GM19099 (cell line): ENCODE data around the gene SLC17A5.

Experiments used
- POLR2A ChIP-seq: IDR thresholded peaks from 3 replicates; pipeline ENCODE4 v1.6.1; 2011; ENCODE audit warnings: low read depth; ENCODE audit not compliant: insufficient read length; ENCODE audit errors: extremely low read depth

The SLC17A5 gene

DNA sequence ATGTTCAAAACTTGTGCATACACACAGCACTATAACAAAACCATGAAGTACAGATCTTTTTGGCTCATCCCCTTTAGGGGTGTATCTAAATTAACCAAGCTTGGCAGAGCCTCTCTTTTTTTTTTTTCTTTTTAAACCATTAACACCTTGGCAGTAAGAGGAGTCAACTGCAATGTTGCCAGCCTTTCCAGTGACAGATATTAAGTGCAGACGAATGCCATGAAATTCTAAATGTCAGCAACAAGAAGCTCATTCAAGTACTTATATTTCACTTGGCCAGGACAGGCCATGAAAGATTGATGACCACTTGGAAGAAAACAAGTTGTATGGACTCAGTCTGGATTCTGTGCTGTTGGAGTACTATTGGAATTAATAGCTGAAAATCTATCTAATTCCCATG, 49.8 kb downstream of the SLC17A5 start:
- no peak for TF ChIP-seq POLR2A

DNA sequence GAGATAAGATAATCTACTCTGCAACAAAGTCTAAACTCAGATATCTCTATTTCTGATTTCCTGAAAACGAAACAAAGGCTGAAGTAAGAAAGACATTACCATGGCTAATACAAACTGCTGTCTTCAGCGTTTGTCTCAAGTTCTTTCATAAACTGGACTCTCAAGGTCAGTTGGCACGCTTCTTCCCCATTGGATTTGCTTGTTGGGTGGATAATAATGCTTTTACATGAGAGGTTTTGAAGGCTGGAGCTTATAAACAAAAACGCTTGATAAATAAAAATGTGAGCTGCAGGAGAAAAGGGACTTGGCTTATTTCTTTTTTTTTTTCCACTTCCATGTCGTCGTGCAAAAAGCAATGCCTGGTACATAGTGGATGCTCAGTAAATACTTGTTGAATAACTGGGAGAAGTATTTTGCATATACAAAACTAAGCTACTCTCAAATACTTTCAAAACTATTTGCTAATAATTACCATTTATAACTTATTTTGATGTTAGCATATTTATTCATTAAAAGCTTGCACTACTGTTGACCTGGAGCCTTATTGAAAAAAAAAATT, 67.3 kb downstream of the SLC17A5 start:
- TF ChIP-seq POLR2A, result no peak

DNA sequence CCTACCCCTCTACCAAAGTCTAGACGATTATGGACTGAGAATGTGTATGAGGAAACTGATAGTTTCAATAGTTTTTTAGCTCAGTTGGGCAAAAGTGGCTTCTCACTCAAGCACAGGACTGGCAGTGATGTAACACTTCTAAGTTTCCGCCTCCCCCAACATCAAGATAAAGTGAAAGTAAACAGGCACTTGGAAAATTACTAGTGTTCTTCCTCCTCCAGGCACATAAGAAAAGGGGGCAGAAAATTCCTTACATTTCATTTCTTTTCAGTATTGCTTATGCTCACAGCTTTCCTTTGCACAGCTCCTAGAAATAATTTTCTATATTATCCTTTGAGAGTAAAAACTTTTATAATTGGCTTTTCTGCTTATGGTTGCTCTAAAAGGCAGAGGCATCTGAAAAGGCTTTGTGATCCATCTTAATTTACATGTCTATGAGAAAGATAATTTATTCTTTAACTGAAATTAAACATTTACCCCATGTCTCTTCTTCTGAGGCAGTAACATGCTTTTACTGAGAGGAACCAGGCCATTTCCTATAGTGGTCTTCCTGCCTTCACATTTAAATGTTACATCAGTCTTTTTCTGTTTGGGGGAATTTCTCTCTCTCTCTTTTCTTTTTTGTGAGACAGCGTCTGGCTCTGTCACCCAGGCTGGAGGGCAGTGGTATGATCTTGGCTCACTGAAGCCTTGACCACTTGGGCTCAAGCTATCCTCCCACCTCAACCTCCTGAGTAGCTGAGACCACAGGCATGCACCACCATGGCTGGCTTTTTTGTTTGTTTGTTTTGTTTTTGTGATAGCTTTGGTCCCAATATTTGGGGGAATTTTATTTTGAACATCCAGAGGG, 68.0 kb downstream of the SLC17A5 start:
- peak; percentile 48 for TF ChIP-seq POLR2A

DNA sequence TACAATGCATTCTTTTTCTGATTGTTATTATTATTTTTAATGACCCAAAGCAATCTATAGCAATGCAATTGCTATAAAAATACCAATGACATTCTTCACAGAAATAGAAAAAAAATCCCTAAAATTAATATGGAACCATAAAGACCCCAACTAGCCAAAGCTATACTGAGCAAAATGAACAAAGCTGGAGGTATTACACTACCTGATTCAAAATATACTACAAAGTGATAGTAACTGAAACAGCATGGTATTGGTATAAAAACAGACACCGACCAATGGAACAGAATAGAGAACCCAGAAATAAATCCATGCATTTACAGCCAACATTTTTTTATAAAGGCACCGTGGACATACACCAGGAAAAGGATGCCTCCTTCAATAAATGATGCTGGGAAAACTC, 72.5 kb downstream of the SLC17A5 start:
- TF ChIP-seq POLR2A, result no peak

DNA sequence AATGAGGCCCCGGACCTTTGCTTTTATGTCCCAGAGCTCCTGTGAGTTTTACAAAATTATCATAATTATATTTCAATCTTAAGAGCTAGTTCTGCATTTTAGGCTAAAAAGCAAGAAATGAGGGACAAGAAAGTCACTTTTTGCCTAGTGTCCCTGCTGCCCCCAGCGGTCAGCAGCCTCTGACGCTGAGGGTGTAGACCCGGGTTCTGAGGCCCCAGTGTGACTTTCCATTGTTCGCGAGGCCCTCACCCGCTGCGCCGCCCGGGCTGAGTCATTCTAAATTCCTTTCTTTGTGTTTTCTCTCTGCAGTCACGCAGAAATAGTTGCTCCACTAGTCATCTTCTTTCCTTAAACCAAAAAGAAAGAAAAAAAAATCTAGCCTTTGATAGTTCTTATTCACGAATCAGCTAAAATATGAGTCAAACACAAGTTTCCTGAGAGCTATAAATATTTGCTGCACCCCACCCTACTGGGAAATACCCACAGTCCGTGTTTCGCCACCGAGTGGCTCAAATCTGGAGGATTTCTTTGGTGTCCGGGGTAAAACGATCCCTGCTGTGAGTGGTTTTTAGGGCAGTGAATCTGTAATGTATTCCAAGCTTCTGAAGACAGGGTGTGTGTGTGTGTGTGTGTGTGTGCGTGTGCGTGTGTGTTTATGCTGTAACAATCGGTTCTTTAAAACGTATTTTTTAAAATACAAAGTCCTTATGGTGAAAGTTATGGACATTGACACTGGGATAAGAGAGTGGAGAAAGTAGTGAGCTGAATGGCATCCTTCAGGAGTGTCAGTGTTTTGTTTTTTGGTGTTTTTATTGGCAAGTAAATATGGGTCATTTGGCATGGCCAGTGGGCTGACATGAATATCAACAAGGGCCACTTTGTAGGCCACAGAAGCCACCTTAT, 73.3 kb downstream of the SLC17A5 start:
- TF ChIP-seq POLR2A, result peak; percentile 38

DNA sequence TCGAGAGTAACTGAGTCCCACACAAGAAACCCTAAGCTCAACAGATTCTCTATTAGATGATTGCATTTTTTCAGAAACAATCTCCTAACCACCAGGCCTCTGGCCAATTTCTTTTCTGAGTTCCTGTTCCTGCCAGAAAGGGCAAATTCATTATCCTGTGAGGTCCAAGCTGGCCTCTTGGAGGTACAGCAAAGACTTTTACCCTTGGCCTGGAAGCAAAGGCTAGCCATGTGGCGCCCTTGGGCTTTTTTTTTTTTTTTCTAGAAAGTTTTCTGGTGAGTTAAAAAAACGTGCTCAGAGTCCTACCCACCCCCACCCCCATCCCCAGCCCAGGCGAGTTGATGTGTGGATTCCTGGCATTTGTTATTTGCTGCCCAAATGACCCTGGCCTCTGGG, 73.9 kb downstream of the SLC17A5 start:
- TF ChIP-seq POLR2A, result no peak

DNA sequence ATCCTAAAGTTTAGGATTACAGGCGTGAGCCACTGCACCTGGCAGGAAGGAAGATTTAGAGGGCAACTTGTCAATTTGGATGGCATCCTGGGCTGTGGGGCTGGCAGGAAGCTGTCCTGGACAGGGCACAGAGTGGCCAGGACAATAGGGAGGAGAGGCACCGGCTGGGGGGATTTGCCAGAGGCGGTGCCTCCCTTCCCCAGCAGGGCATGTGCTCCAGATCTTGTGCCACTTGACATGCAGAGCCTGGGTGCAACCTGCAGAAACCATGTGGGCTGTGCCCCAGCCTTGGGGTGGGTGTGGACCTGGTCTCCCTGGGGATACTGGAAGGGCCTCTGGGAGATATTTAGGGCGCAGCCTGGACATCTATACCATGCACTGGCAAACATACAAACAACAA, 74.4 kb downstream of the SLC17A5 start:
- TF ChIP-seq POLR2A, result no peak

DNA sequence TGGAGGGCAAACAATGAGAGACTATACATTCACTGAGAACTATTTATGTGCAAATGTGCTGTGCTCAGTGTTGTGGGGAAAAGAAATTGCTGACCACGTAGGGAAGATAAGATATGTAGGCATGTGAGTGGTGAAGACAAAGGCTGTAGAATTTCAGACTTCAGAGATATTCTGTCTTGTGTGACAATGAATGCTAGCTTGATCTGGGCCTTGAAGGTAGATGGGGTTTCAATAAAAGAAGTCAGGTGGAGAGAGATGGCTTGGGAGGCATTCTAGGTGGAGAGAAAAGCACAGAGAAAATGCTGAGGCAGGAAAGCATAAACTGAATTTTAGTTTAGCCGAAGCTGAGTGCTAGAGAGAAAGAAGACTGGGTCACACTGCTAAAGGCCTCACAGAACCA, 76.1 kb downstream of the SLC17A5 start:
- no peak for TF ChIP-seq POLR2A

DNA sequence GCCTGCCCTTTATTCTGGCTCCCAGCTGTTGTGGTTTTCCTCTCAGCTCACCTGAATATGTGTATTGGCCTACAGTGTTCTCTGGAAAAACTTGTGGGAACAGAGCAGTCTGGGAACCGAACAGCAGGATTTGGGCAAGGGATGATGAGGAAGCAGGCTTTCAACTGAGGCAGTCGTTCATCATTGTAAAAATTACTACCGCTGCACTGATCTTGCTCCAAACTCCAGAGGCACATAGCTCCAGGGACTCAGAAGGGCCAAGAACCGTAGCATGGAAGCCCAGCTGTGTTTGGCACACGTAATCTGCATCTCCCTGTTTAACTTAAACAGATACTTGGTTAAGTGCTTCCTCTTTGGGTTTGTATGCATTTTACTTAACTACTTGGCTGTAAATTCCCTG, 84.7 kb downstream of the SLC17A5 start:
- TF ChIP-seq POLR2A, result no peak

DNA sequence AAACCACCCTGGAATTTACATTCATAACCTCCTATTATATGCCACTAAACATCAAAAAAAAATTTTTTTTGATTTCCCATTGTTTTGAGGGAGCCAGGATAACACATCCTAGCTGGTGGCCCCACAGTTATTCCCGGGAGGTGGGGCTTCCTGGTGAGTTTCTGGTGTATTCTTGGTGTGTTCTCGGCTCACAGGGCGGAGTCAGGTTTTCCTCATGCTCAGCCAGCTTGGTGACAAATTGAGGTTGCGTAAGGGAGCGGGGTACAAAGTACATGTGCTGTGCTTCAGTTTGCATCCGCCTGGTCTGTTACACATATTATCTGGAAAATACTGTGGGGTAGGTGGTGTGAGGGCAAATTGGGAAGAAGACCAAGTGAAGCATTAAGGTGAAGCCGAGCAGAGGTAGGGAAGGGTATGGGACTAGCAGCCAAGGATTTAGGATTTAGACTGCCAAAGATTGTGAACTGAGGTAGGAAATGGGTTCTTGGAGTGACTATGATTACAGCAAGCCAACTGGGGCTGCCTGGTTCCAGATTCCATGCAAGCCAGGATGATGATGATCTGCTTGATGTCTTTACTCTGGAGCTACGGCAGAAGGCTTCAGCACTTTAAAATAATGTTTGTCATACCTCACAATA, 86.7 kb downstream of the SLC17A5 start:
- no peak for TF ChIP-seq POLR2A

DNA sequence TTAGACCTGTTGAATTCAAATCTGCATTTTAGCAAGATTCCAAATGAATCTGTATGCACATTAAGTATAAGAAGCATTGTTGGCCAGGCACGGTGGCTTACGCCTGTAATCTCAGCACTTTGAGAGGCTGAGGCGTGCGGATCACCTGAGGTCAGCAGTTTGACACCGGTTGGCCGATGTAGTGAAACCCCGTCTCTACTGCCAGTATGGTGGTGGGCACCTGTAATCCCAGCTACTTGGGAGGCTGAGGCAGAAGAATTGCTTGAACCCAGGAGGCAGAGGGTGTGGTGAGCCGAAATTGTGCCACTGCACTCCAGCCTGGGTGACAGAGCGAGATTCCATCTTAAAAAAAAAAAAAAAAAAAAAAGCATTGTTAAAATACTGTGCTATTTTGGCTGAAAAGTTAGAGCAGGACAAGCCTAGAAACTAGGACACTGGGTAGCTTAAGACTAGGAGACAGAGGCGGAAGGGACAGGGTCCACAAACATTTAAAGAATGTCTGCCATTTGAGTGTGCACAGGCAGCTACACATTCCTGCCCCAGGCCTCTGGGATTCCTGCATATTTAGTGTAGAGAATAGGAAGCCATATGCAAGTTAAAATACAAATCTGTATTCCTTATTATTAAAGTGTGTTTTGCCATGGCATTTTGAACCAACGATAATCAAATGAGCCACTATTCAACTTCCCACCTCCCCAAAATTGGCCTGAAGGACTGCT, 87.9 kb downstream of the SLC17A5 start:
- no peak for TF ChIP-seq POLR2A

DNA sequence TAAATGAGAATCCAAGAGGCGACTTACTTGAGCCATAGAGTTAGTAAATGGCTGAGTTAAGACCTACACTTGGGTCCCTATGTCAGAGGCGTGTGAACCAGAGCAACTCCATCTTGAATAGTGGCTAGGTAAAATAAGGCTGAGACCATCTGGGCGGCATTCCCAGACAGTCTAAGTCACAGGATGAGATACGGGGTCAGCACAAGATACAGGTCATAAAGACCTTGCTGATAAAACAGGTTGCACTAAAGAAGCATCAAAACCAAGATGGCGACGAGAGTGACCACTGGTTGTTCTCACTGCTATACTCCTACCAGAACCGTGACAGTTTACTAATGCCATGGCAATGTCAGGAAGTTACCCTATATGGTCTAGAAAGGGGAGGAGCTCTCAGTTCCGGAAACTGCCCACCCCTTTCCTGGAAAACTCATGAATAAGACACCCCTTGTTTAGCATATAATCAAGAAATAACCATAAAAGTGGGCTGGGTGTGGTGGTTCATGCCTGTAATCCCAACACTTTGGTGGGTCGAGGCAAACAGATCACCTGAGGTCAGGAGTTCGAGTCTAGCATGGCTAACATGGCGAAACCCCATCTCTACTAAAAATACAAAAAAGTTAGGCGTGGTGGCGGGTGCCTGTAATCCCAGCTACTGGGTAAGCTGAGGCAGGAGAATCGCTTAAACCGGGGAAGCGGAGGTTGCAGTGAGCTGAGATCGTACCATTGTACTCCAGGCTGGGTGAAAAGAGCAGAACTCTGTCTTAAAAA, 89.0 kb downstream of the SLC17A5 start:
- TF ChIP-seq POLR2A, result no peak

DNA sequence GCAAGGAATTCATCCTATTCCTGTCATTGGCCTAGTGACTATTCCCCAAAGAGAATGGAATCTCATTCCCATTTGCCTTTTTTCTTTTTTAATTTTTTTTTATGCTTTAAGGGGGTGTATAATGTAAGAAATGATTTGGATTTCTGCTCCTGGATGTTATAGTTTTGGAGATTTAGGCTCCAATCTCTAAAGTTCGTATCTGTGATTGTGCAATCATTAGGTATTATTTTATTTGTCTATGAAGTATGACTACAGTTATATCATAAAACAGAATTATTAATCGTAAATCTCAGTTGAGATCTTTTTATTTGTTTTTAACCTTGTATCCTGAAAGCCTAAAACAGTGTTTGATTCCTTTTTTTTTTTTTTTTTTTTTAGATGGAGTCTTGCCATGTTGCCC, 91.2 kb downstream of the SLC17A5 start:
- TF ChIP-seq POLR2A, result no peak

DNA sequence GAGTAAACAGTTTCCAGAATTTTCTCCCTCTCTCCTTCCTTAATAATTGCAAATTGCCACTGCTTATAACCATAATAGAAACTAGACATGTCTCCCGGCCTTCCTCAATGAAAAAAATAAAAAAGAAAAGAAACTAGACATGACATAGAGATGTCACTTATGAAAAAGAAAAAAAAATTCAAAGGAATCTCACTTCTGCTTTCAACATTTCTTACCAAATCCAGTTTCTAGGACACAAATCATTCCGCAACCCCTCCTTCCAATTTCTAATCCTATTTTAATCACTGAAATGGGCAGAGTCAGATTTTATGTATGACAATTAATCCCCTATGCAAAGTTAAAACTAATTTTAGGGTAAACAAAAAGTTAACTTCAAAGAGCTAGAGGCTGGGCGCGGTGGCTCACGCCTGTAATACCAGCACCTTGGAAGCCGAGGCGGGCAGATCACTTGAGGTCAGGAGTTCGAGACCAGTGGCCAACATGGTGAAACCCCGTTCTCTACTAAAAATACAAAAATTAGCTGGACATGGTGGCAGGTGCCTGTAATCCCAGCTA, 92.9 kb downstream of the SLC17A5 start:
- TF ChIP-seq POLR2A, result no peak

DNA sequence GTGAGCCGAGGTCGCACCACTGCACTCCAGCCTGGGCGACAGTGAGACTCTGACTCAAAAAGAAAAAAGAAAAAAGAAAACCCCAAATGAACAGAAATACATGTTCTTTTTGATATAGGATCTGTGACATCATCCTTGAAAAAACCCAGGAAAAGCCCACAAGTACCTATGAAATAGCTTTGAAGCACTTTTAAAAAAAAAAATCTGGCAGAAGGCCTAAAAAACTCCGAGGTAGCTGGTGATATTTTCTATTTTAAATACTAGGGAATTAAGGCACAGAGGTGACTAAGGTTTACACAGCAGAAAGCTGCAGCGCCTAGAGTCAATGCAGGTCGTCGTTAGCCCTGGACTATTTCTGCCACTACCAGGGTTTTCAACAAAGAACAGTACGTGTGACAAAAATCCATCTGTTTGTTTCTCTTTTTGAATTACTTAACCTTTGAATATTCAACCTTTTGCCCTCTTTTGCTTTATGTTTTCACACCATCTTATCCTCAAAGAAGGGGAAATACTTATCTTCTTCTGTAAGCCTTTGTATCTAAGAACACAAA, 93.5 kb downstream of the SLC17A5 start:
- TF ChIP-seq POLR2A, result no peak
